ENCODE results near the gene INPP5J.
"Not testable (repeated sequence)": the region's sequence is repeated elsewhere in the genome, so short reads cannot be mapped to it uniquely, and the experiment has no call there.

The INPP5J gene

DNA sequence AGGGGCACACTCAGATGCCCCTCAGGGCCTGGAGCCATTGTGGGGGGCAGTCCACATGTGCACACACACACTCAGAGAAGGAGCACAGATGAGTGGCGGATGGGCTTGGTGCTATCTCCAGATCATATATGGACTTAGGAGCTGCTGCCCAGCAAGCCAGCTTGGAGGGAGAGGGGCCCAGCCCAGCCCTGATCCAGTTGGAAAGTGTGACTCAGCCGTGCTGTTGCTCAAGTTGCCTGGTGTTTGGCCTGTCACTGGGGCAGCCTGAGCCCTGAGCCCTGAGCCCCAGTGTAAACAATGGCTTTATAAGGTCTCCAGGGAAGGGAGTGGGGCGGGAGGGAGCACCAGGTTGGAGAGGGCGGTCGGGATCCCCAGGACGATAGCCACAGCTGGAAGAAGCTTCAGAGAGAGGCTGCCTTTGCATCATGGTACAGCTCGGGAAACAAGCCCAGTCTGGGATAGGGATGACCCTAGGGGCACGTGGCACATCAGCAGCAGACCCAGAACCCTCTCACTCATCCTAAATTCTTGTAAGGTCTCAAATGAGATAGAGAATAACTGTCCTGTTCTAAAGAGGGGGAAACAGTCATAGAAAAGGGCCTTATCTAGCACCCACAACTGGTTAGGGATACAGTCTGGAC lies 20.2 kb upstream of the INPP5J start:
- DNase-seq: no peak

DNA sequence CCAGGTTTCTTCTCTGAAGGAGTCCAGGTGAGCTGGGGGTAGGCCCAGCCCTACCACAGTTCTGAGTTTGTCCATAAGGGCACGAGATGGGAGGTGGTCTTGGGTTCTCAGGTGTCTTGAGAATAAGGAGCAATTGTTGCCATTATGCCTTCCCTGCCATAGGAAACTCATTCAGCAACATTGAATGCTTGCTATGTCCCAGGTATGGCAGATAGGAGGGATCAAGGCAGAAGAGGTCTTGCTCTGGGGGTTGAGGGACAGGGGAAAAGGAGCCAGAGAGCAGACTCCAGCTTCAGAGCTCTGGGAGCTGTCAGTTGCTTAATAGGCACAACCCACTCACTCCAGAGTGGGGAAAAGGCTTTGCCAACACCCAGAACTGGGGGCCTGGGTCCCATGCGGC lies 19.7 kb upstream of the INPP5J start:
- DNase-seq: no peak

- no peak for DNase-seq
Observed at GRCh38 chr22:31103899-31104694, 18.7 kb upstream of the INPP5J start.

- DNase-seq: no peak
Observed at GRCh38 chr22:31104869-31105268, 17.9 kb upstream of the INPP5J start.

DNA sequence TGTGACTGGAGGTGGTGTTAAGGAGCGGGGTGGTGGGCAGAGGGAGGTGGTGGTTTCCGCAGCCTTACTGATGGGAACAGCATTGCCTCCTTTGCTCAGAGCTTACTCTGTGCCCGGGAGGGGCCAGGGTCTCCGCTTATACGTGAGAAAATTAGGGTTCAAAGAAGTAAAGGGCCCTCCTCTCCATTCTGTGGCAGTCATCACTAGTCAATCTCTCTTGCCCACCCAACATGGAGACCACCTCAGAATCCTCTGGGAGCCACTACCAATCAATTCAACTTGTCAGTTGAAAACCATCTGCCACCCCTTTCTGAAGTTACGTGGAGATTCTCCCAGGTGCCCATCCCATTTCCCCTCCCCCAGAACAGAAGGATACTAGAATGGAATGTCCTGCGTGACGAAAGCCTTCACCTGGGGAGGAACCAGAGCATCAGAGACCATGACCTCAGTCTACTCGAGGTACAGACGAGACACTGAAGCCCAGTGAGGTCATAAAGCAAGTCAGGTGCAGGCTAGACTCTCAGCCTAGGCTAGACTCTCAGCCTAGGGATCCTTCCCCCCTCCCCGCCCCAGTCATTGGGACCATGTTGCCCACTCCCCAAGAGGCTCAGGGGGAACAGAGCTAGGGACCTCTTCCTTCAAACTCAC lies 17.4 kb upstream of the INPP5J start:
- no peak for DNase-seq

DNA sequence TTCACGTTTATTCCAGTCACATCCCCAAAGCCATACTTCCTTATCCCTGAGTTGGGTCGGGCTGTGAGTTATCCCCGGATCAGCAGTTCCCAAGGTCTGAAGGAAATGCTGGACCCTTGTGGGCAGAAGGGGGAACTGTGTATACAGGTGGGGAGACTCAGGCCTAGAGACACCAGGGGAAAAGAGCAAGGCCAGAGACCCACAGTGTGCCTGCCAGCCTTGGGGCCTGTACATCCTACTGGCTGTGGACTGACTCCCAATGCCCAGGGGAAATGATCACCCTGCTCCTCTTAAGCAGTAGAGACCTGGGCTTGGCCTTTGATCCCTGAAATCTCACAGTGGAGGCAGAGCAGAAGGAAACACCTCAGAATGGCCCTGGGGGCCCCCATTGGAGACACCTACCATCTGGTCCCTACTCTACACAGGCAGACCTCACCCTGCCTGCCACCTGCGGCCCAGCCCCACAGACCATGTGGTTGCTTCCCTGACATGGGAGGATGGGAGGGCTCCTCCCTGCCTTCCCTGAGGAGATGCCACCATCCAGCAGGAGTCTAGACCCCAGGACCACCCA lies 16.7 kb upstream of the INPP5J start:
- DNase-seq: no peak

DNA sequence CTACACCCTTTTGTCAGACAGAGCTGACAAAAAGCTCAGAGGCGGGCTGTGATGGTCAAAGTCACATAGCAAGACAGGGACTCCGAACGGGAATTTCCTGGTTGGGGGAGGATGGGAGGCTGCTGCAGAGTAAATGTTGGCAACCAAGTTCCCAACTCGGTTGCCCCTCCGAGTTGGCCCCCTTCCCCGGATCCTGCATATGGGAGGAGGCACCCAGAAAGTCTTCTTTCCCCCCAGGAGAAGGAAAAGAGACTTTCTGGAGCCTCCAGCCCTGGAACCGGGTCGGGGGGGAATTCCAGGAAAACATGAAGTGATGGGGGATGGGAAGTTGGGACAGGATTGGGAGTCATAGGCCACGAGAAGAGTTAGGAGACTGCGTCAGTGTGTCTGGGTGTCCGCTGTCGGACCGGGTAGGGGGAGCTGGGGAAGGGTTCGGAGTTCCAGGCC lies 16.0 kb upstream of the INPP5J start:
- DNase-seq: no peak

DNA sequence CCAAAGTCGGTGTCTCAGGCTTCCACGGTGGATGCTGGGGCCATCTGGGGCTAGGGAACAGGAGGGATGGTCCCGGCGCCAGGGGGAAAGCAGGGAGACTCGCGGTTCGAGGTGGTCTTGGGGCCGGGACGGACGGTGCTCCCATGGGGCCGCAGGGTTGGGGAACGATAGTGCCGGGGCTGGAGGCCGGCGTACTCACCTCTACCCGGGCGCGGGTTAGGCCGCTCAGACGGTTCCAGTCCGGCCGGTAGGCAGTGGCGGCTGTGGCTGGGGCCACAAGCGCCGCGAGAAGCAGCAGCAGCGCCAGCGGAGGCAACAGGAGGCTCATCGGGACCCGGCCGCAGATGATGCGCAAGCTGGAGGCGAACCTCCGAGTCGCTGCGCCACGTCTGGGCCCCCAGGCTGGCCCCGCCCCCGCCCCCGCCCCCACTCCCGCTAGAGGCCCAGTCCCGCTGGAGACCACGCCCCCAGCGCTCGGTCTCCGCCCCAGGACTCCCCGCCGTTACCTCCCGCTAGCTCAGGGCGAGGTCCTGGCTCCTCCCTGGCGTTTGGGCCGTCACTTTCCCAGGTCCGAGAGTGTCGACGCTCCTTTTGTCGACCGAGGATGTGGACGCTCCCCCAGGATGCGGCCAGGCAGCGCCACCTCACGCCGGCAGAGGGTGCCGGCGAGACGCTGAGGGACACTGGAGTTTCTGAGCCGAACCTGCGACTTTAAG lies 15.4 kb upstream of the INPP5J start, which contains the start of gene SELENOM:
TSS of gene SELENOM (minus strand) at position 391 of the 716 bp plus-strand sequence. CDS start at position 328, 63 bp downstream.
- DNase-seq: peak; percentile 76

DNA sequence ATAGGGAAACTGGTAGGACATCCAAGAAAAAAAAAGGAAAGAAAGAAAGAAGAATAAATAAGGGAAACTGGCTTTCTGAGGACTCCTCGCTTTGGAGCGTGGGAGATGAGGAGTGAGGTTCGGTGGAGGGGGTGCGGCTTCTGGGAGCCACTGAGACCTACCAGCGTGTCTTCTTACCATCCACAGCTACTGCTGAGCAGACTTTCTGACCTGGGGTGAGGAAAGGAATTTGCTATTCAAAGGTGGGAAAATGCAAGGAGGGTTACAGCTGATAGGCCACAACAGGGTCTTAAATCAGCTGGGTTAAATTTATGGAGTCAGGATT lies 14.9 kb upstream of the INPP5J start:
- no peak for DNase-seq

- DNase-seq: not testable (repeated sequence)
Observed at GRCh38 chr22:31112547-31113091, 10.1 kb upstream of the INPP5J start.

- no peak for DNase-seq
Observed at GRCh38 chr22:31118046-31118820, 4.5 kb upstream of the INPP5J start.

DNA sequence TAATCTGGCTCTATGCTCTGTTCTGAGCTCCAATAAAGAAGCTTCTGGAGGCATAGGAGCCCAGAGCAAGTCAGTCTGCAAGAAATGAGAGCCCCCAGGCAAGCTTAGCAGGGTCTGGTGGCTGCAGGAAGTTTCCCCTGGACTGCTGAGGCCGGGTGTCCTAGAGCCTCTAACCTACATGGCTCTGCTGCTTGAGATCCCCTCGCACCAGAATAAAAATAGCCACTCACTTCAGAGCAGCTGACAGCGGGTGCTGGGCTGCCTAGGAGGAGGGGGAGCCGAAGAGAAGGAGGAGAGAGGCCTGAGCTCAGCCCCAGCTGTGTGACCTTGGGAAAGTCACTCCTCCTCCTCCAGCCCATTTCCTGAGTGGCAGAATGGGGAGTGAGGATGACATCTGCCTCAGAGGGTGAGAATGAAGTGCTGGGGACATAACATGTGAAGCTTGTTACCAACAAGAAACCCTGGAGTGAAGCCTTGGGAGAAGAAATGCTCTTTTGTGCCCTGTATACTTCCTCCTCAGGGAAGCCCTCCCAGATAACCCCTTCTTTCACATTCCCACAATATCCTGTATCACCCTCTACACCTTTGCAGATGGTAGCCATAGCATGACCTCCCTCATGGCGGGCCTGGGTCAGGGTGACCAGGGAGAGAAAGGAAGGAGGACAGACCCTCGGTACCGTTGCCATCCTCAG lies 3.6 kb upstream of the INPP5J start:
- no peak for DNase-seq

GRCh38 chr22:31120230-31120629 lies 2.5 kb upstream of the INPP5J start:
- no peak for DNase-seq

- DNase-seq: no peak
Observed at GRCh38 chr22:31120642-31121041, 2.1 kb upstream of the INPP5J start.

DNA sequence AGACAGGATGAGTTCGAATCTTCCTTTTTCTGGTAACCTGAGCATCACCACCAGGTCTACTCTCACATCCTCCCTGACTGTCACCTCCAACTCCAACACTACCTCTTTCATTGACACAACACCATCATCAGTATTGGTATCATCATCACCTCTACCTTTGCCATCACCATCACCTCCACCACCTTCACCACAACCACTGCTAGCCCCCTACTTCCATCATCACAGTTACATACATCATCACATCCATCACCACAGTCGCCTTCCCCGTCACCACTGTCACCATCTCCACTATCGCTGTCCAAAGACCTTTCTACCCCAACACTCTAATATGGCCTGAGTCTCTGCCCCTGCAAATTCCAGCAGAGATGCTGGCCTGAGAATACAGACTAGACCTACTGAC lies 1.4 kb upstream of the INPP5J start:
- DNase-seq: no peak

DNA sequence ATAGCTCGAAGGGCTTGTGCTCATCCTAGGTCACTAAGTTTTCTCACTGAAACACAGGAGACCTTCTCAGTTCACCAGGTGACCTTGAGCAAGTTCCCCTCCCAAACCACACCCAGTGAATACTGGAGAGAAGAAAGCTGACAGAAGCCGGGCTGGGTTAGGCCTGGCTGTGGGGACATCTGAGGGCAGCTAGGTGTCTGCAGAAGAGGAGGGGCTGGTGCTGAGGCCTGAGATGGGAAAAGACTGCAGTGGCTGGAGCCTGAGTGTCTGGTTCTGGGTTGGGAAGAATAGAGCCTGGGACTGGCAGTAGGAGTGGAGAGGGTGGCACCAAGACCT lies 602 bp upstream of the INPP5J start:
- DNase-seq: no peak

DNA sequence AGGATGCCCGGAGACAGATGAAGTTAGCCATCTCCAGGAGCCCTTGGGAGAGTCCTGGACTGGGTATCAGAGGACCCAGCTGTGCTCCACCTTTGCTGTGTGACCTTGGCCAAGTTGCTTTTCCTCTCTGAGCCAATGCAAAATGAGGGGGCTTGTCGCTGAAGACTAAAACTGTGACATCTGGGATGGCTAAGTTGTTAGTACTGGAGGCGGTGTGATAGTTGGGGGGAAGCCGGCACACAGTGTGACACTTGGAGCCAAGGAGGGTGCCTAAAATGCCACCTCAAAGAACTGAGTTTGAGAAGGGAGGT lies 481 bp downstream of the INPP5J start:
- DNase-seq: no peak

GRCh38 chr22:31124290-31124689 lies 1.5 kb downstream of the INPP5J start:
- DNase-seq: no peak

DNA sequence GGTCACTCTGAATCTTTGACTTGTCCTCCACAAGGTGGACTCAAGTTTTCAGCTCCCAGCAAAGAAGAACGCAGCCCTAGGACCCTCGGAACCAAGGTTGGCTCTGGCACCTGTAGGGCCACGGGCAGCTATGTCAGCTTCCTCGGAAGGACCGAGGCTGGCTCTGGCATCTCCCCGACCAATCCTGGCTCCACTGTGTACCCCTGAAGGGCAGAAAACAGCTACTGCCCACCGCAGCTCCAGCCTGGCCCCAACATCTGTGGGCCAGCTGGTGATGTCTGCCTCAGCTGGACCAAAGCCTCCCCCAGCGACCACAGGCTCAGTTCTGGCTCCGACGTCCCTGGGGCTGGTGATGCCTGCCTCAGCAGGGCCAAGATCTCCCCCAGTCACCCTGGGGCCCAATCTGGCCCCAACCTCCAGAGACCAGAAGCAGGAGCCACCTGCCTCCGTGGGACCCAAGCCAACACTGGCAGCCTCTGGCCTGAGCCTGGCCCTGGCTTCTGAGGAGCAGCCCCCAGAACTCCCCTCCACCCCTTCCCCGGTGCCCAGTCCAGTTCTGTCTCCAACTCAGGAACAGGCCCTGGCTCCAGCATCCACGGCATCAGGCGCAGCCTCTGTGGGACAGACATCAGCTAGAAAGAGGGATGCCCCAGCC lies 2.2 kb downstream of the INPP5J start:
- no peak for DNase-seq

DNA sequence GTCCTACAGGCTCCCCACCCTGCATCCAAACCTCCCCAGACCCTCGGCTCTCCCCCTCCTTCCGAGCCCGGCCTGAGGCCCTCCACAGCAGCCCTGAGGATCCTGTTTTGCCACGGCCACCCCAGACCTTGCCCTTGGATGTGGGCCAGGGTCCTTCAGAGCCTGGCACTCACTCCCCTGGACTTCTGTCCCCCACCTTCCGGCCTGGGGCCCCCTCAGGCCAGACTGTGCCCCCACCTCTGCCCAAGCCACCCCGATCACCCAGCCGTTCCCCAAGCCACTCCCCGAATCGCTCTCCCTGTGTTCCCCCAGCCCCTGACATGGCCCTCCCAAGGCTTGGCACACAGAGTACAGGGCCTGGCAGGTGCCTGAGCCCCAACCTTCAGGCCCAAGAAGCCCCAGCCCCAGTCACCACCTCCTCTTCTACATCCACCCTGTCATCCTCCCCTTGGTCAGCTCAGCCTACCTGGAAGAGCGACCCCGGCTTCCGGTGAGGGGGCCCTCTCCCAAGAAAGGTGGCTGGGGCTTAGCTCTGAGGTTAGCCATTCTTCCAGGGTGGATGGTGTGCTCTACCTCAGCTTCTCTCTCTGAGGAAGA lies 2.9 kb downstream of the INPP5J start:
- DNase-seq: no peak

Measured in activated CD4-positive, alpha-beta T cell treated with anti-CD3 and anti-CD28 coated beads for 1 hour (primary cell).